Measurements from ENCODE around the gene AIF1L.

DNA sequence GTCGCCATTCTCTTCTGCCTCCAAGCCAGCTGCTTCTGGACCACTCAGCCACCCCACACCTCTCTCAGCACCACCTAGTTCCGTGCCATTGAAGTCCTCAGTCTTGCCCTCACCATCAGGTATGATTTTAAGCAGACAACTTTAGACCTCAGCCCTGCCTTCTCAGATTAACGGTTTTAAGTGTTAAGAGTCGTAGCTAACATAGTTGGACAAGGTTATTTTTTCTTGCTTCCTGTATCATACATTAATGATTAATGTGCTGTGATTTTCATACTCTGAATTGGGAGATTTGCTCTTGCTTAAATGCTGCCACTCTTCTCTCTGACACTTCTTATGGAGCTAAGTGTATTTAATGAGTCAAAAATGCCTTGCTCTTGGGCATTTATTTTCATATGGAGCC, 49.9 kb downstream of the AIF1L start:
- TF ChIP-seq, protein P1, sequence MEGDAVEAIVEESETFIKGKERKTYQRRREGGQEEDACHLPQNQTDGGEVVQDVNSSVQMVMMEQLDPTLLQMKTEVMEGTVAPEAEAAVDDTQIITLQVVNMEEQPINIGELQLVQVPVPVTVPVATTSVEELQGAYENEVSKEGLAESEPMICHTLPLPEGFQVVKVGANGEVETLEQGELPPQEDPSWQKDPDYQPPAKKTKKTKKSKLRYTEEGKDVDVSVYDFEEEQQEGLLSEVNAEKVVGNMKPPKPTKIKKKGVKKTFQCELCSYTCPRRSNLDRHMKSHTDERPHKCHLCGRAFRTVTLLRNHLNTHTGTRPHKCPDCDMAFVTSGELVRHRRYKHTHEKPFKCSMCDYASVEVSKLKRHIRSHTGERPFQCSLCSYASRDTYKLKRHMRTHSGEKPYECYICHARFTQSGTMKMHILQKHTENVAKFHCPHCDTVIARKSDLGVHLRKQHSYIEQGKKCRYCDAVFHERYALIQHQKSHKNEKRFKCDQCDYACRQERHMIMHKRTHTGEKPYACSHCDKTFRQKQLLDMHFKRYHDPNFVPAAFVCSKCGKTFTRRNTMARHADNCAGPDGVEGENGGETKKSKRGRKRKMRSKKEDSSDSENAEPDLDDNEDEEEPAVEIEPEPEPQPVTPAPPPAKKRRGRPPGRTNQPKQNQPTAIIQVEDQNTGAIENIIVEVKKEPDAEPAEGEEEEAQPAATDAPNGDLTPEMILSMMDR (conservative IDR thresholded peaks at IDR 0.05; ENCODE audit: low read length), result no peak
- no peak for TF ChIP-seq EZH2phosphoT487 (IDR thresholded peaks at IDR 0.05; ENCODE audit: borderline replicate concordance, low read depth, low read length)

Data from OCI-LY7 (cell line).